ENCODE measurements around the gene ZNF724. TPM values are rescaled to one million over a fixed set of nuclear protein-coding genes. Genes with fewer than 3 reads are reported as not detected.

Gene ZNF724
- 10 to 100 TPM; 10.8 to 11.4 TPM for total RNA-seq

DNA sequence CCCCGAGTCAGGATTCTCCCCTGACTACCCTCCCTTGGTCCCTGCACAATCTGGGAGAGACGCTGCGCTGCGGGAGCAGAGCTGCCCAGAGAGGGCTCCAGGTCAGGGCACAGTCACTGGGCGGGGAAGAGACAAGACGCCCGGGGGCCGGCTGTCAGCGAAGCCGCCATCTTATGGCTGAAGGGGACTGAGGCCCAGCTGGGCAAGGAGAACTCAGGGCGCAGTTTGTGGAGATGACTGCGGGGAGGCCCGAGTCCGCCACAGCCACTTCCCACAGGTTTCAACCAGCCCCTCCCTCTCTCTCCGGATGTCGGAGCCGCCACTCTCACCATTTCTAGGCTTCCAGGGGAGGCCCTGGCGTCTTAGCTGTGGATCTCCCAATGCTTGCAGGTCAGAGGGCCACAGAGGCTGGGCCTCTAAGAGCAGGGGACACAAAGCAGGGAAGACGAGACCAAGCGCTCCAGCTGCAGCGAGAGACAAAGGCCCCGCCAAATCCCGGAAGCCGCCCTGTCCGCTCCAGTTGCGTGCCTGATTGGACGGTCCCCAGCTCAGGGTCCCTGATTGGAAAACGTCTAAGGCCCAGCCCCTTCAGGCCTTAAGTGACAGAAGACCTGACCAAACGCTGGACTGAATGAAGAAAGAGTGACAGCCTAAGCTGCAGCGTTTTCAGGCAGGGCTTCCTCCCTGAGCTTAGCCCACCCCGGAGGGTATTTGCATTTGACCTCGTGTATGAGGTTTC lies at the start of gene ZNF724:
TSS of gene ZNF724 (minus strand) at position 484 of the 739 bp plus-strand sequence. CDS start at position 332, 152 bp downstream.

Other genes with a start within 250 kb of the ZNF724 start
- gene ZNF728, start 247.2 kb downstream of the ZNF724 start, total RNA-seq, result not detected
- gene ZNF730, start 133.4 kb downstream of the ZNF724 start, total RNA-seq, result under 1 TPM; 0.14 to 0.15 TPM
- gene ZNF91, start 145.1 kb upstream of the ZNF724 start, total RNA-seq, result 10 to 100 TPM; 74.2 to 80.0 TPM

All from activated naive CD4-positive, alpha-beta T cell treated with anti-CD3 and anti-CD28 coated beads, Interleukin-2, amount 10 ng/mL, durations not matched to agents 5 hours and 36 hours (primary cell).